Mesenchymal stem cell (in vitro differentiated cells and primary cell): ENCODE measurements around the gene TLK2.
A peak's percentile ranks its signal among the peaks of the same experiment; 100 is the strongest.

ENCODE experiments used
- DNase-seq: peaks from one replicate; pipeline ENCODE4 v3.0.0-alpha.2; 2013
- H2AFZ ChIP-seq: one replicate; pipeline ENCODE4 v1.6.1; 2013; ENCODE audit warnings: low read depth, mild to moderate bottlenecking, control low read depth, inconsistent platforms, low read length, moderate library complexity
- H2AK5ac ChIP-seq: 2 replicates; pipeline ENCODE4 v1.6.1; 2013; ENCODE audit warnings: low read length, moderate library complexity, mild to moderate bottlenecking, inconsistent platforms; ENCODE audit not compliant: severe bottlenecking
- H2BK120ac ChIP-seq: one replicate; pipeline ENCODE4 v1.6.1; 2013; ENCODE audit warnings: low read depth, mild to moderate bottlenecking, inconsistent platforms, low read length, moderate library complexity
- H2BK12ac ChIP-seq, 2 experiments: one replicate each; pipeline ENCODE4 v1.6.1; 2013; ENCODE audit warnings: inconsistent platforms in 2 of 2, low read length in 2 of 2, mild to moderate bottlenecking in 2 of 2, moderate library complexity in 2 of 2, control low read depth in 1 of 2
- H2BK15ac ChIP-seq: one replicate; pipeline ENCODE4 v1.6.1; 2013; ENCODE audit warnings: mild to moderate bottlenecking, low read depth, inconsistent platforms; ENCODE audit not compliant: poor library complexity, severe bottlenecking
- H2BK5ac ChIP-seq: 2 replicates; pipeline ENCODE4 v1.6.1; 2013; ENCODE audit warnings: low read depth, mild to moderate bottlenecking, low read length, control low read depth, inconsistent platforms; ENCODE audit not compliant: poor library complexity, severe bottlenecking
- H3K14ac ChIP-seq, 2 experiments: one replicate each; pipeline ENCODE4 v1.6.1; 2013; ENCODE audit warnings: inconsistent platforms in 2 of 2, low read length in 2 of 2, control low read depth in 1 of 2, mild to moderate bottlenecking in 1 of 2, moderate library complexity in 1 of 2
- H3K18ac ChIP-seq, 2 experiments: one replicate each; pipeline ENCODE4 v1.6.1; 2013; ENCODE audit warnings: inconsistent platforms in 2 of 2, low read length in 2 of 2, control low read depth in 1 of 2, low read depth in 1 of 2, mild to moderate bottlenecking in 1 of 2
- H3K23ac ChIP-seq, 2 experiments: one replicate each; pipeline ENCODE4 v1.6.1; 2013; ENCODE audit warnings: inconsistent platforms in 2 of 2, low read length in 2 of 2, mild to moderate bottlenecking in 2 of 2, moderate library complexity in 2 of 2, control low read depth in 1 of 2
- H3K27ac ChIP-seq: 2 replicates; pipeline ENCODE4 v1.5.1; 2013; ENCODE audit warnings: mild to moderate bottlenecking, moderate library complexity, low read length, control low read depth, inconsistent platforms; ENCODE audit not compliant: poor library complexity, severe bottlenecking
- H3K27me3 ChIP-seq, 2 experiments: 2 replicates each; pipeline versions ENCODE4 v1.6.1 to v1.7.0; 2013; ENCODE audit warnings: low read length in 2 of 2, mild to moderate bottlenecking in 2 of 2, moderate library complexity in 2 of 2, control low read depth in 1 of 2, inconsistent platforms in 1 of 2; ENCODE audit not compliant: control insufficient read depth in 1 of 2, insufficient read depth in 1 of 2
- H3K36me3 ChIP-seq, 2 experiments: 2 replicates each; pipeline versions ENCODE4 v1.6.1 to v1.7.0; 2013; ENCODE audit warnings: low read length in 2 of 2, control low read depth in 1 of 2, inconsistent platforms in 1 of 2, low read depth in 1 of 2, mild to moderate bottlenecking in 1 of 2; ENCODE audit not compliant: insufficient read depth in 2 of 2, control insufficient read depth in 1 of 2
- H3K4ac ChIP-seq, 2 experiments: one replicate each; pipeline ENCODE4 v1.6.1; 2013; ENCODE audit warnings: inconsistent platforms in 2 of 2, low read length in 2 of 2, mild to moderate bottlenecking in 2 of 2, moderate library complexity in 2 of 2, control low read depth in 1 of 2, low read depth in 1 of 2
- H3K4me1 ChIP-seq: 2 replicates; pipeline ENCODE4 v1.6.1; 2013; ENCODE audit warnings: low read depth, low read length, control low read depth; ENCODE audit not compliant: control insufficient read depth, insufficient read depth
- H3K4me2 ChIP-seq: 2 replicates; pipeline ENCODE4 v1.6.1; 2013; ENCODE audit warnings: low read length, mild to moderate bottlenecking, inconsistent platforms; ENCODE audit not compliant: poor library complexity, severe bottlenecking
- H3K4me3 ChIP-seq, 2 experiments: 2 replicates each; pipeline versions ENCODE4 v1.5.1 to v1.7.0; 2013; ENCODE audit warnings: low read length in 2 of 2, mild to moderate bottlenecking in 2 of 2, control low read depth in 1 of 2, low read depth in 1 of 2; ENCODE audit not compliant: insufficient read depth in 1 of 2
- H3K79me1 ChIP-seq: replicated peaks from 2 replicates; pipeline ENCODE4 v1.6.1; 2013; ENCODE audit warnings: mild to moderate bottlenecking, control low read depth, low read length, inconsistent platforms; ENCODE audit not compliant: poor library complexity, severe bottlenecking
- H3K9ac ChIP-seq: 2 replicates; pipeline ENCODE4 v1.7.0; 2013; ENCODE audit warnings: mild to moderate bottlenecking, low read length, moderate library complexity
- H3K9me3 ChIP-seq: 2 replicates; pipeline ENCODE4 v1.7.0; 2013; ENCODE audit warnings: mild to moderate bottlenecking, low read length; ENCODE audit not compliant: control insufficient read depth
- H4K8ac ChIP-seq: one replicate; pipeline ENCODE4 v1.6.1; 2013; ENCODE audit warnings: inconsistent platforms, mild to moderate bottlenecking, low read length, moderate library complexity
- H4K91ac ChIP-seq: one replicate; pipeline ENCODE4 v1.6.1; 2013; ENCODE audit warnings: mild to moderate bottlenecking, low read length, inconsistent platforms
- WGBS: methylation state at CpG from one replicate; pipeline ENCODE4 v1.1.7; 2013; ENCODE audit warnings: mixed read lengths; 5-methylcytosine and 5-hydroxymethylcytosine counted together

Gene TLK2

DNA sequence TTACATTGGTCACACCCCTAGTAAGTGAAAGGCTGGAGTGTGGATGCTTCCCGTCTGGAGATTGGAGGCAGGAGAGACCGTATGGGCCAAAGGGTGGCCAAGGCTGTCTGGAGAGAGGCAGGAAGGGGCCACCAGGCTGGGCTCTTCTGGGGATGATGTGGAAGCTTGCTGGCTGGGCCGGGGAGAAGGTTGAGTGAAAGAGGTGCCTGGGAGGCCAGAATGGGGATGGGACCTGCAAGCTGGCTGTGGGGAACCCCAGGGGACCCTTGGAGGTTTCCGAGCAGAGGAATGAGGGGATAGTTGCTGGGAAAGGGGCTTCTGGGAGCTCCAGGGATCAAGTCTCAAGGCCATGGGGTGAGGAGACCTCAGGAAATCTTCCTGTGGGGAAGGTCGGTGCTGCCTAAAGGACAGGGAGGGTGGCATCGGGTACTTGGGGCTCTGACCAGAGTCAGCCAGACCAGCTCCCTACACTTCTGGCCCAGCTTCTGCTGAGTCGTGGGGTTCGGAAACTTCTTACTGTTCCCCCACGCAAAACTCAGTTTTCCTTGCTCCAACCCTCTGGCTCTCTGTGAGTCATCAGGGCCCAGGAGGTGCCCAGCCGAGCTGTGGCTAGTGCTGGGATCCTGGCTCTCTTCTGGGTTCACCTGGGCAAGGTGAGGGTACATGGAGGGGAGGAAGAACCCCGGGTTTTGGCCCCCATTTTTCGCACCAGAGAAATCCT is 151.9 kb downstream of the TLK2 start:
- H3K9me3 ChIP-seq = no peaks in the 10 kb centered on the region
- H4K8ac ChIP-seq = peak overlapping the region; percentile 51
- 89% methylated on average over 11 of the region's 12 CpGs for WGBS
- no peaks in the 10 kb centered on the region for H3K27me3 ChIP-seq
- H3K4ac ChIP-seq = peak overlapping the region; percentile 27 to 32
- H2AK5ac ChIP-seq = peak overlapping the region; percentile 28
- peak overlapping the region in 1 of 2 experiments; percentile 38 for H2BK12ac ChIP-seq
- H4K91ac ChIP-seq = no peak overlapping the region
- no peak overlapping the region for H3K23ac ChIP-seq
- peak overlapping the region in 1 of 2 experiments; percentile 18 for H3K18ac ChIP-seq
- no peak overlapping the region for H2AFZ ChIP-seq
- H3K79me1 ChIP-seq = peaks cover 6% of the 10 kb centered on the region
- H3K4me1 ChIP-seq = peaks cover 49% of the 10 kb centered on the region
- H3K27ac ChIP-seq = no peak overlapping the region
- H3K4me2 ChIP-seq = peak overlapping the region; percentile 18
- H3K36me3 ChIP-seq = peaks cover 4 to 25% of the 10 kb centered on the region in 2 experiments
- no peak overlapping the region for H2BK120ac ChIP-seq
- H3K4me3 ChIP-seq = peak overlapping the region in 1 of 2 experiments; percentile 89
- no peak overlapping the region for H3K14ac ChIP-seq
- peak overlapping the region; percentile 96 for H3K9ac ChIP-seq
- peak overlapping the region; percentile 75 for H2BK15ac ChIP-seq
- H2BK5ac ChIP-seq = no peak overlapping the region
- DNase-seq = peak; percentile 49

DNA sequence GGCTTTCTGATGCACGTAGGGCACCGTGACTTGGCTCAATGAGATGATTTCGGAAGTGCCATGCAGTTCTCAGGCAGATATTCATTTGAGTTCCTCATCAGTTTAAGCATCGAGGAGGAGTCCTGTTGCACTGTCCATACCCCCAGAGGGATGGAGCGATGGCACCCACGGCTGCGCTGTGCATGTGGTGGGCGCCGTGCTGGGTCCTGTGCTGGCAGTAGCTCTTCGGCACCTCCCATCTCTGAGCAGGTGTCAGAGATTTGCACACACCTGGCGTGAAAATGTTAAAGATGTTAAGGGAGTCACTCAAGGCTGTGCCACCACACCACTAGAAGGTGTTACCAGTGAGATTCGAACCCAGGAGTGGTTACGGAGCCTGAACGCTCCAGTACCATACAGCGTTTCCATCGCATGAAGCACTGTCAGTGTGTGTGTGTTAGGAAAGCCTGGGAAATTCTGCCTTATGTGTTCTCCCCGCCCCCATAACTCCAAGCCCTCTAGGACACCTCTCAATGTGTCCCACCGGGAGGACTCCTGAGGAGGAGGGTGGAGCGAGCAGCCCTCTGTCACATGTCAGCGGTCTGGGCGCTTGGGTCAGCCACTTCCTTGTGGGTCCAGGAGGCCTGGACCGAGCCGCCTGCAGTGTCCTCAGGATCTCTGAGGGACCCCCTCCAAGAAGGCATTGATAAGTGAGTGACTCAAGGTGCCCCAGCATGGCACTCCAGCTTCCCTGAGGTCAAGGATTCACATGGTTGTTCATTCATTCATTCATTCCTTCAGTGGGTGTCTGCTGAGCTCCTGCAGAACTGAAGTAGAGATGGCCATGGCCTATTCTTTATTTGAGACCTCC is 152.7 kb downstream of the TLK2 start:
- Histone ChIP-seq H3K79me1 (peaks cover 4% of the 10 kb centered on the region), H2AK5ac (no peak overlapping the region), H3K23ac (no peak overlapping the region), H3K4ac (peak overlapping the region in 1 of 2 experiments; percentile 24), H2BK15ac (peak overlapping the region; percentile 8), H3K18ac (peak overlapping the region in 1 of 2 experiments; percentile 5), H3K14ac (peak overlapping the region in 1 of 2 experiments; percentile 69), H3K27ac (no peak overlapping the region), H3K9me3 (no peaks in the 10 kb centered on the region), H2BK120ac (no peak overlapping the region), H4K8ac (peak overlapping the region; percentile 29), H3K4me2 (no peak overlapping the region), H4K91ac (no peak overlapping the region), H3K36me3 (peaks cover 0 to 20% of the 10 kb centered on the region in 2 experiments), H3K4me1 (peaks cover 46% of the 10 kb centered on the region), H2BK5ac (no peak overlapping the region), H3K4me3 (peak overlapping the region in 1 of 2 experiments; percentile 89), H3K27me3 (no peaks in the 10 kb centered on the region), H3K9ac (no peak overlapping the region), H2AFZ (no peak overlapping the region), H2BK12ac (peak overlapping the region in 1 of 2 experiments; percentile 29)
- no peak for DNase-seq
- WGBS = 96% methylated on average over 21 of the region's 23 CpGs

- Histone ChIP-seq H2BK5ac (no peak overlapping the region), H3K23ac (no peak overlapping the region), H2BK12ac (peak overlapping the region in 1 of 2 experiments; percentile 15), H3K14ac (peak overlapping the region in 1 of 2 experiments; percentile 19), H2AK5ac (no peak overlapping the region), H2AFZ (no peak overlapping the region), H3K4ac (no peak overlapping the region), H4K8ac (peak overlapping the region; percentile 57), H3K27ac (no peak overlapping the region), H3K4me3 (no peak overlapping the region), H4K91ac (peak overlapping the region; percentile 21), H3K18ac (peak overlapping the region in 1 of 2 experiments; percentile 59), H3K9me3 (no peaks in the 10 kb centered on the region), H3K4me1 (peaks cover 43% of the 10 kb centered on the region), H2BK120ac (no peak overlapping the region), H3K79me1 (peaks cover 4% of the 10 kb centered on the region), H3K27me3 (no peaks in the 10 kb centered on the region), H3K9ac (no peak overlapping the region), H3K36me3 (peaks cover 0 to 25% of the 10 kb centered on the region in 2 experiments), H3K4me2 (no peak overlapping the region), H2BK15ac (no peak overlapping the region)
- DNase-seq = no peak
- 89% methylated on average over 26 of the region's 27 CpGs for WGBS
Measured at GRCh38 chr17:62631936-62632924, 153.6 kb downstream of the TLK2 start.
